GM19238 (cell line): ENCODE results near the gene DSC1.

Source experiments
- DNase-seq: peaks from one replicate; pipeline ENCODE4 v3.0.0; 2011; ENCODE audit warnings: low spot score; ENCODE audit not compliant: insufficient read length

Gene DSC1

DNA sequence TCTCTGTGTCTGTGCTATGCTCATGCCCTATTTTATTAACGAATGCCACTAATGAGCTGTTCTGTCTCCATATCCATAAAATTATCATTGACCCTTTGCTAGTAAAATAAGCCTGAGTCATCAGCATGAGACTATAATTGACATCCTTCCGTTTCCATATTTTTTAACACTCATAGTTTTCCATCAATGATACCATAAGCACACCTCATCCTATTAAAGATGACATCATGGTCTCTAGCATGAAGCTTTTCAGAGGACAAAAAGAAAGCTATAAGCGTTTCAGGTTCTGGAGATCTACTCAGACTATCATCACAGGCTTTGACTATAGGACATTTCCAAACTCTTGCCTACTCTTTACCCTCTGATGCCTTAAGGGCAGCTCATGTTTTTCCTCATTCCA, 59.2 kb downstream of the DSC1 start:
- no peak for DNase-seq

DNA sequence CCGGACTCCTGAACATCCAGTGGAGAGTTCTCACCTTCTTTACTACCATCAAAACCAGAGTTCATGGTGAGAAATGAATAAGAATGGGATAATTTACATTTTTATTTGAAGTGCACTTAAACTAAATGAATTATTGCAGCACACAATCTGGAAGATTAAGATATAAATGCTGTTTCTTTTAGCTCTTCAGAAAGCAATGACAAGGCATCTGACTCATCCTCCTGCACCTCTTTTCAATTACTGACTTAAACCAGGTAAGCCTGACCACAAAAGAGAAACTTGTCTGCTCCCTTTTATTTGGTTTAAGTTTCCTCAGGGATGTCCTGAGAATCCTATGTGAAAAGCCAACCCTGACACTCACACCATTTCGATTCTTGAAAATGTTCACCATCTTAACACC, 59.7 kb downstream of the DSC1 start:
- DNase-seq: no peak

DNA sequence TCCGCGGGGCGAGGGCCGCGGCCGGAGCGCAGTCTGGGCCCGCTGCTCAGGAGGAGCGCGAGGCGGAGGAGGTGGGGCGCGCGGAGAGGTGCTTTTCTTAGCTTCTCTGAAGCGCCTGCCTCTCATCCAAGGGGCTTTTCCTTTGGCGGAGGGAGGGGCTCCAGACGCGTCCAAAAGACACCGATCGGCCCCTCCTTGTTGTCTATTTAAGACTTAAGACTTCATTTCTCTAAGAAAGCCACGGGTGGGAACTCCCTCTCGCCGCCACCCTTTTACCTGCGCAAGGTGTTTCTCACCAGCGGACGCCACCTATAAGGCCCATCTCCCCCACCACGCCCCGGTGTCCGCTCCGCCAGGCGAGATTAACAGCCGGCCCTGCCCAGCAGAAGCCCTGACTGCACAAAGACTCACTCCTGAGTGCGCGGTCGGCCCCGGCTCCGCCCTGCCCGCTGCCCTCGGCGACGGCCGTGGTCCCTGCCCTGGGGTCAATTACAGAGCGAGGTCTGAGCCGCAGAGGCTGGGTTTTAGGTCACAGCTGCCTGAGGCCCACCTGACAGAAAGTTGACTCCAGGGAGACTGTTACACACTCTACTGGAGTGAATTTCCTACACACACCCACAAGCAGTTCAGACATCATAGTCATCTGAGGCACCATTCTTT, 60.5 kb downstream of the DSC1 start, which contains the start of gene DSC2:
Gene DSC2, minus strand, starts transcription at position 397 of the 660 bp plus-strand sequence. CDS start 450 bp downstream, outside the sequence.
- DNase-seq: no peak

DNA sequence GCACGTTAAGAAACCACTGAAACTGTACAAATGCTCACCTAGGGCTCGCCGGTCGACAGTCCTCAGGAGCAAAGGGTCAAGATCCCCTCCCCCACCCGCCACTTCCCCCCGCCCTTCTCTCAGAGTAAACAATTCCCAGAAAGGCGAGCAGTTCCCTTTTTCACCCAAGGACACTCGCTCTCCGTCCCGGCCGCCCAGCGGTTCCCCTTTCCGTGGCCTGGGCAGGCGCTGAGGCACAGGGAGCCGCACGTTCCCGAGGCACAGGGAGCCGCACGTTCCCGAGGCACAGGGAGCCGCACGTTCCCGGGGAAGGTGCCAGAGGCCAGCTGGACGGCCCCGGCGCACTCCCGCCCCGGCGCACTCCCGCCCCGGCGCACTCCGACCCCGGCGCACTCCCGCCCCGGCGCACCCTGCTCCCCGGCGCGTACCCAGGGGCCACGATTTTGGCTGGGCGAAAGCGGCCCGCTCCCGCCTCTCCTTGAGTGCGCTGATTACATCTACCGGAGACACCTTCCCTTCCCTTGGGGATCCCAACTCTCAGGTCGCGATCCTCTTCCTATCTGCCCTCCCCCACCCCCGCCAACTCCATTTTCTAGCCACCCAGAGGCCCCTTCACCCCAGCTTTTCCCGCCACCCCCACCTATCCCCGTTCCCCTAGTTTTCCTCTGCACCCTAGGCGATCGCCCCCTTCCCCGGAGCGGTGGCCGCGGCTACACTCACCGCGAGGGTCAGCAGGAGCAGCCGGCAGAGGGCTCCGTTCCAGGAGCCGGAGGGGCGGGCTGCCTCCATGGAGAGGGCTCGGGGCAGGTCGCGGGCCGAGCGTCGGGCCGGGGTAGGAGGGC, 61.3 kb downstream of the DSC1 start:
- no peak for DNase-seq

DNA sequence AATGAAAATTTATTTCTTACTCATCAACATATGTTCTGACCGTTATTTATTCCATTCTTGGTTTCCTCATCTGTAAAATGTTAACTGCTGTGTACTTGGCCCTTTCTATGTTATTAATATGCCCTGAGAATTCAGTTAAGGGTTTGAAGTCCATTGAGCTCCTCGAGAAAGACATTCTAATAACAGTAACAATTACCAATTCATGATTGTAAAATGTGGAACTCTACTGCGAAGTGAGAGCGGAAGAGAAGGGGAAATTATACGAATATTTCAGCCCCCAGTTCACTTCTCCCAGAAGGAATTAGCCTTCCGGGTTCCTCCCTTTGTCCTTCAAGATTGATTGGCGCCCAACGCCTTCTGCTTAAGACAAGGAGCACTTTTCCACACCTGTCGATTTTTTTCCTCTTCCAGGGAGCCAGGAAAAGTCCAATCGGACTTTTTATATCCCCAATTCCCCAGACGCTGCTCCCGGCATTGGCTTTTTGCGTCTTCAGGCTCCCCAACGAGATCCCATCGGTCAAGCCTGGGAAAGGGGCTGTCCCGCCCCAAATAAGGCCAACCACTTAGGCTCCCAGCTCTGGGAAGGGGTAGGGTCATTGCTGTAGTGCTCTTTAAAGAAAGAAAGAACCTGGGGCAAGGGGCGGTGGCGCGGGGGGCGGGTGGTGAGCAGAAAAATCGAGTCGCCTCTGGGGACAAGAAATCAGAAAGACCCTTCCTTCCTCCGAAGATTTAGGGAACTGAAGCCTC, 62.0 kb downstream of the DSC1 start:
- DNase-seq: no peak

DNA sequence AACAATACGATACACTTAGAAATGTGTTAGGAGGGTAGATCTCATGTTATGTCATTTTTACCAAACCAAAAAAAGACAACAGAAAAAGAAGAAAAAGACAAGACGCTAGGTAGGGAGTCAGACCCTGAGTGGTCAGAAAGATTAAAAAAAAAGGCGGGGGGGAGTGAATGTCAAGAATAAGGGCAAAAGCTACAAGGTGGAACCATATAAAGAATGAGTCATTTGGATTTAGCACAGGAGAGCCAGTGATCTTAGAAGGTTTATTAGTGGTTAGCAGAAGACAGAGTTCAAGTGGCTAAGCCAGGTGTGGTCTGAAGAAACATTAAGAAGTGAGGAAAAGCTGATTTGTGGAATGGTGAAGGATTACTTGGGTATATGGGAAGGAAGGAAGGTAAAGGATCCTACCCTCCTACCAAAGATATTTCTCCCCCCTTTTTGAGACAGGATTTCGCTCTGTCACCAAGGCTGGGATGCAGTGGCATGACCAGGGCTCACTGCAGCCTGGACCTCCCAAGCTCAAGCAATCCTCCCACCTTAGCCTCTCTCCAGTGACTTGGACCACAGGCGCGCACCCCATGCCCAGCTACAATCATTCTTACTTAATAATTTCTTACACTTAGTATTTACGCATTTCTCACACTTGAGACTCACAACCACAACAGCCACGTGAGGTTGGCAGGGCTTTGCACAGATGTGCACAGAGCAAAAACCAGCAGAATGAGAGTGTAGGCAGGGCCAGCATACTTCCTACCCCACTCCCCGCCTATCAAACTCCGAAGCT, 63.0 kb downstream of the DSC1 start:
- DNase-seq: no peak

DNA sequence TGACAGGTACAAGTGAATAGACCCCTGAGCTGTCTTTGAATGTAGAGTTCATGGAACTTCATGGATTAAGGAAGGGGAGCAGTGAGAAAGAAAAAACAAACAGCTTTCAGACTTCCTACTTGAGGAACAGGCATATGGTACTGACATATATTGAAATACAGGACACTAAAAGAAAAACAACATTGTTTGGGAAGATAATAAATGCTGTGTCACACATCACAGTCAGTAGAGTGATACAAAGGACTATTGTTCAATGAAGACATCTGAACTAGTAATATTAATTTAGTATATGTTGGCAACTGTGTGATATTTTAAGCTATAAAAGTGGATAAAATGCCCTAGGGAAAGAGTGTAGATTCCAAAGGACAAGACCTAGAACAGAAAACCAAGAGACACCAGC, 63.8 kb downstream of the DSC1 start:
- DNase-seq: no peak

DNA sequence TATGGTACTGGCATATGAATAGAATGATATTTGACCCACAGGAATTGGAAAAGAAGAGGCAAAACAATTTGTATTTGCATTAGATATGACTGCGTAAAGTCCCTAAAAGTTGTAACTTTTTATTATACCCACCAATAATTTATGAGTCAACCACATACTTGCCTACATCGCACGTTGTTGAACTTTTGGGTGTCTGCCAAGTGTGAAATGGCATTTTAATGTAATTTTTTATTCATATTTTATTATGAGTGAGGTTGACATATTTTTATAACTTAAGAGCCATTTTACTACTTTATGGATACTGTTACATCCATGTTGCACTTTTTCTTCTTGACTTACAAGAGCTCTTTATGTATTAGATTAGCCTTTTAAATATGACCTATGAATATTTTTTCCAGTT, 65.0 kb downstream of the DSC1 start:
- DNase-seq: no peak

DNA sequence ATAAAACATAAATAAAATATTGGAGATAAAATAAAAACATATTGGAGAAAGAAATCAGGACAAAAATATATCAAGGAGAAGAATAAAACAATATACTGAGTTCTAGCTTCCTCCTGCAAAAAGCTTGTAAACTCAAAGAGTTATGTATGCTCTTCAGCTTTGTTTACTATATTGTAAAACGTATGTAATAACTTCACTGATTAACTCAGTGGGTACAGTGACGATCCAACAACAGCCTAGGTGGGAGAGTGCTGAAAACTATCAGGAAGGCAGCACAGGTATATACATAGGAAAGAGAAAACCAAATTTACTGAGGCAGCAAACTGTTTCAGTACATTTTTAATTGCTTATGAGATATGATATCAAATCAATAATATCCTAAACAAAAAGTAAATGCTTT, 68.8 kb downstream of the DSC1 start:
- DNase-seq: no peak

DNA sequence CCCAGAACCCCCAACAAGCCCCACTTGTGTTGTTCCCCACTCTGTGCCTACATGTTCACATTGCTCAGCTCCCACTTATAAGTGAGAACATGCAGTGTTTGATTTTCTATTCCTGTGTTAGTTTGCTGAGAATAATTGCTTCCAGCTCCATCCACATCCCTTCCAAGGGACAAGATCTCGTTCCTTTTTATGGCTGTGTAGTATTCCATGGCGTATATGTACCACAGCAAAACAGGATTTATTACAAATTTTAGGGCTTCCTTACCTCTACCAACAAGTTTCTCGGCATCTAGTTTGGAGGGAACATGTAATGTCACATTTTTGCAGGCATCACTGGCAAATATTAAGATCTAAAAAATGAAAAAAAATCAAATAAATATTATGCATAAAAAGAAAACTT, 69.4 kb downstream of the DSC1 start:
- no peak for DNase-seq

DNA sequence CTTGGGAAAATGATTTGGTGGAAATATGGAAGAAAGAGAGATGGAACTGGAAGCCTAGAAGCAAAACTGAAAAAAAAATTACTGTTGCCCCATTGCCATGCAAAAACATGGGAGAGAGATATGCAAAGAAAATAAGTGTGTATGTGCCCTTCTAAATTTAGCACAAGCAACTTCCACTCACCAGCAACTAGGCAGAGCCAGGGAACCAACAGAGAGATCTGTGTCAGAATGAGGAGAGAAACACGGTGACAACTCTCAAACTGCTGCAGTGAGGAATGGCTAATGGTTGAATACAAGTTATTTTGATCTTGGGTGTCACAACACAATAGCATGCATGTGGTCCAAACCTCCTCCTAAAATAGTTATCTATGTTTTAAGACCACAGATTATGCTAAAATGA, 71.3 kb downstream of the DSC1 start:
- no peak for DNase-seq

DNA sequence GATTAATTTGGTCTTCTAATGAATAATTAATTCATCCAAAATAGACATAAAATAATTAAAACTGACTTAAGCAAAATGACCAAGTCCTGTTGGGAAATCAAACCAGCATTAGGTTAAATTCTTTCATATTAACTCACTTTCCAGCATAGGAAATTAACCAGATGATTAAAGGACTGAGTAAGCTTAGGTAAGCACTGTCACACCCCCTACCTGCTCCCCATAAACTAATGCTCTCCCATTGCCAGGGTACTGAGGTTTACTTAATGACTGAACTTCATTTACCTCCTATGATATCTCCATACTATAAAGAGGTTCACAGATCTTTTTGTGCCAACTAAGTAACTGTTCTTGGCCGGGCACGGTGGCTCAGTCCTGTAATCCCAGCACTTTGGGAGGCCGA, 74.1 kb downstream of the DSC1 start:
- DNase-seq: no peak

DNA sequence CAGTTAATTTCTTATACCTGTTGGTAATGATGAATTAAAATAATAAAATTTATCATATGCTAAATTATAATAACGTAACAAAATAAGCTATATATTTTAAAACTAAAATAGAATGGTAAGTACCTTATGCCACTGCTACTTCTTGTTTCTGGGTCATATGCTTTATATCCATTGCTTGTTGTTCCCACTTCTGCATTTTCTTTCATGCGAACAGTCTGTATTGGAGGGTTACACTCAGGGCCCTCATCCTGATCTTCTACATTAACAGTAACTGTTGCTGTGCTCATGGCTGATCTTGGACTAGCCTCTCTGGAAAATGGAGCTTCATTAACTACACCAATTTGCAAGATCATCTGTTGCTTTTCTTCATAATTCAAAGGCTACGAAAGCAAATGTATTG, 82.7 kb downstream of the DSC1 start:
- no peak for DNase-seq
